Neutrophil (primary cell): ENCODE data around the gene H19.

Experiments
- H3K27ac ChIP-seq: fragments of 200-600 bp; sonication (generic); 2 replicates; pipeline ENCODE4 v1.5.1; 2016; ENCODE audit warnings: mild to moderate bottlenecking, moderate library complexity
- H3K27me3 ChIP-seq: fragments of 200-600 bp; sonication (generic); 2 replicates; pipeline ENCODE4 v1.6.0; 2016; ENCODE audit warnings: mild to moderate bottlenecking
- H3K36me3 ChIP-seq: fragments of 200-600 bp; sonication (generic); 2 replicates; pipeline ENCODE4 v1.5.1; 2017
- H3K4me1 ChIP-seq, 2 experiments: fragments of 200-600 bp in 1 of 2; sonication (generic) in 1 of 2; 1 replicate in 1 of 2; 2 replicates in 1 of 2; pipeline versions ENCODE4 v1.5.1 to v1.6.1; 2013 to 2016; ENCODE audit warnings: low read depth in 1 of 2, low read length in 1 of 2, mild to moderate bottlenecking in 1 of 2, moderate library complexity in 1 of 2; ENCODE audit not compliant: control insufficient read depth in 1 of 2, insufficient read depth in 1 of 2
- H3K4me3 ChIP-seq, 2 experiments: fragments of 200-600 bp in 1 of 2; sonication (generic) in 1 of 2; 1 replicate in 1 of 2; 2 replicates in 1 of 2; pipeline ENCODE4 v1.5.1; 2013 to 2016; ENCODE audit warnings: low read depth in 1 of 2, low read length in 1 of 2, mild to moderate bottlenecking in 1 of 2, moderate library complexity in 1 of 2
- H3K9me3 ChIP-seq: fragments of 200-600 bp; sonication (generic); 2 replicates; pipeline ENCODE4 v1.5.1; 2016
- CTCF ChIP-seq: fragments of 200-600 bp; sonication (generic); IDR thresholded peaks from 2 replicates; pipeline ENCODE4 v1.5.1; 2016; ENCODE audit warnings: antibody characterized with exemption

The H19 gene

DNA sequence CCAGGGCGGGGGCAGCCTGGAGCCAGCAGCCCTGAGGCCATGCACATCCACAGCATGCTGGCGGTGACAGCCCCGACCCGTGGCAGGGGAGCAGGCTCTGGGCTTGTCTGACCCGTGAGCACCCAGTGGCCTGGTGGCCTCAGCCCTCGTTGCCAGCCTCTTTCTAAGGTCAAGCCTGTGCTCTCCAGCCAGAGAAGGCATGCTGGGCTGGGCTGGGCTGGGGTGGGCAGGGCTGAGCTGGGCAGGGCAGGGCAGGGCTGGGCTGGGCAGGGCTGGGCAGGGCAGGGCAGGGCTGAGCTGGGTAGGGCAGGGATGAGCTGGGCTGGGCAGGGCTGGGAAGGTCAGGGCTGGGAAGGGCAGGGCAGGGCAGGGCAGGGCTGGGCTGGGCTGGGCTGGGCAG is 10.6 kb downstream of the H19 start:
- Histone ChIP-seq H3K9me3 (no peaks in the 10 kb centered on the region), H3K36me3 (no peaks in the 10 kb centered on the region), H3K27ac (no peak overlapping the region), H3K27me3 (no peaks in the 10 kb centered on the region), H3K4me1 (no peaks in the 10 kb centered on the region), H3K4me3 (no peak overlapping the region)
- TF ChIP-seq CTCF, result no peak

GRCh38 chr11:1983601-1983961 is 14.1 kb downstream of the H19 start:
- Histone ChIP-seq H3K27me3 (no peaks in the 10 kb centered on the region), H3K9me3 (no peaks in the 10 kb centered on the region), H3K4me3 (no peak overlapping the region), H3K36me3 (no peaks in the 10 kb centered on the region), H3K27ac (no peak overlapping the region), H3K4me1 (no peaks in the 10 kb centered on the region)
- no peak for TF ChIP-seq CTCF

- TF ChIP-seq CTCF, result no peak
- no peaks in the 10 kb centered on the region for H3K27me3 ChIP-seq
- H3K36me3 ChIP-seq, result no peaks in the 10 kb centered on the region
These were observed 14.6 kb downstream of the H19 start for GRCh38 chr11:1982873-1983600.

DNA sequence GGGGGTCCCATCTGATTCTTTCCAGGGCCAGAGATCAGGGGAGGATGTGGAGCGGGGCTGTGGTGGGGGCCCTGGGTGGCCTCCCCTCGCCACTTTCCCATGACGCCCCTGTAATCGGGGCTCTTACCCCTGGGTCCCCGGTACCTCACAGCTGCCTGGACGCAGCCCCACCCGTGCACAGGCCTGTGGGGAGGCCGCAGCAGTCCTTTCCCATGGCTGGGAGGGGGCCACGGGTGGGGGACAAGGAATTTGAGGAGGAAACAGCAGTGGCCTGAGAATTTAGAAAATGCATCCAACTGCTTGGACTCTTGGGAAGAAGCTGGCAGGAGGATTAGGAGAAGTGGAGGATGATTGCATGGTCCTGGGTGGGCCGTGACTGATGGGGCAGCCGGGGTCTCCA is 18.0 kb downstream of the H19 start:
- Histone ChIP-seq H3K4me1 (no peaks in the 10 kb centered on the region), H3K4me3 (no peak overlapping the region), H3K36me3 (no peaks in the 10 kb centered on the region), H3K27me3 (no peaks in the 10 kb centered on the region), H3K9me3 (no peaks in the 10 kb centered on the region), H3K27ac (no peak overlapping the region)
- no peak for TF ChIP-seq CTCF

More at GRCh38 chr11:1982873-1983600, 14.6 kb downstream of the H19 start:
- Histone ChIP-seq H3K9me3 (no peaks in the 10 kb centered on the region), H3K4me1 (no peaks in the 10 kb centered on the region), H3K27ac (no peak overlapping the region), H3K4me3 (no peak overlapping the region)

GRCh38 chr11:1978720-1979473 is 18.7 kb downstream of the H19 start:
- no peaks in the 10 kb centered on the region for H3K36me3 ChIP-seq
- H3K4me1 ChIP-seq, result no peaks in the 10 kb centered on the region
- no peaks in the 10 kb centered on the region for H3K9me3 ChIP-seq
- H3K27me3 ChIP-seq, result no peaks in the 10 kb centered on the region
- no peak overlapping the region for H3K4me3 ChIP-seq
- H3K27ac ChIP-seq, result no peak overlapping the region
- TF ChIP-seq CTCF, result no peak
